ENCODE results near the gene SERP2.

The SERP2 gene

DNA sequence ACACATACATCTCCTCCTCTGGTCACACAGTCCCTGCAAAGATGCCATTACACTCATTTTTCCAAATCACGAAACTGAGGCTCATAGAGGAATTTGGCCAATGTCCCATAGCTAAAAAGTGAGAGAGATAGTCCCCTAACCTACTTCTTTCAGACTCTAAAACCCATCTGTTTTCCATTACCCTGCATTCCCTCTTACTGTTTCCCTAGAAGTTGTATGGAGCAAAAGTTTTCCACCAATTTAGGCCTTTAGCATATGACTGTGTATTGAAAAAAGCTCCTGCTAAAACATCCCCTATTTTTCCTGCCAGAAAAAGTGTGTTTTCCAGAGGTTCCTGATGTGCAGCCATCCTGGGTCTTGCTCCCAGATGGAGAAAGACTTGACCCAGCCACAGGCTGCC is 16.3 kb downstream of the SERP2 start:
- no peak for DNase-seq

DNA sequence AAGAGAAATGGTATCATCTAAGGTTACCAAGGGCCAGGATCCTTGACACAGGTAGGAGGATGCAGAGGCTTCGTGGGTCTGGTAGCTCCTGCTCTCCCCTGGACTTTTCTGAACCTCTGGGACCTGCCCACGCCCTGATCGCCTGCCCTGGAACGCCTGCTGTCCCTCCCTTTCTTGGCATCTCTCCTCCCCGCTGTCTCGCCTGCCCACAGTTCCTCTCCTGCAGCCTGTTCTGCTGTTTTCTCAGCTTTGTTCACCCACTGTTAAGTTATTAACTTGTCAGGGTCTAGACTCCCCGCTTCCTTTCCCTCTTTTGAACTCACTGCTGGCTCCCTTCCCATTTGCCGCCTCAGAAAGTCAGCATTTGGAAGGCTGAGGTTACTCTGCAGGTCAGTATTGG is 19.8 kb downstream of the SERP2 start:
- no peak for DNase-seq

DNA sequence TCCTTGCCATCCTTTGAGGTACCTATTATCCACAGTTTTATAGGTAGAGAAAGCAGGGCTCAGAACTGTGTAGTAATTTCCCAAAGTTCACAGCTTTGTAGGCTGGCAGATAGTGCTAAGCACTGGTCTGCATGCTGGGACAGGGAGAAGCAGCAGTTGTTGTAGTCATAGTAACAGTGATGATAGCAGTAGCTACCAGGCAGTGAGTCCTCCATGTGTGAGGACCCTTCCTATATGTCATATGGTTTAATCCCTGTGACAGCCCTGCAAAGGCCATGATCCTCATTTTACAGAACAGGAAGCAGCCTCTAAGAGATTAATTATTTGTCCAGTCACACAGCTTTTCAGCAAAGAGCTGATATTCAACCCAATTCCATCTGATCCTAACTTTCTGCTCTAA is 21.0 kb downstream of the SERP2 start:
- no peak for DNase-seq

DNA sequence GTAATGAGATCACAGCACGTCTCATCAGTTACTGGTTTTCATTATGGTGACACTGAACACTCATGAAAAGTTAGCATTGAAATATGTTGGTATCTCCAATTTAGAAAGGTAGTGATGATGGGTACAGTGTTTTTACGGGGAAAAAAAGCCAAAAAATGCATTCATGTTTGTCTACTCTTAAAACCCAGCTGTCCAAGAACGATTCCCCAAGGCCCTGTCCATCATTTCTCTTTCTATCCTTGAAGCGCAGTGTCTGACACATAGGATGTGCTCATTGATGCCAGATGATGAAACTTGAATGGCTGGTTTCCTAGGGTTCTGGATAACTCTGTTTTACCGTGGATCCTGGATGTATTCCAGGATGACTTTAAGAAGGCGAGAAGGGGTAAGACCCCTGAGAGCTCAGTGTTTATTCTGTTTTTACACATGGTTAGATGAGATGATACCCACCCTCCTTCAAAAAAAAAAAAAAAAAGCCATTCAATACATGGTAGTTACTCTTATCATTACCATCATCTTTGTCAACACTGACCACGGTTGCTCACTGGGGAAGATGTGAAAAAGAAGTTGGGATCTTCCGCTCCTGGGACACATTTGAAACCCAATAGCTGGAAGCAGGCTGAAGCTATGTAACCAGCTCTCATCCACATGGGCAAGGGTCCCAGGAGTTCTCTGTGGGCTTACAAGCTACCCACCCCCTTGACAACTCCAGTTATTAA is 22.5 kb downstream of the SERP2 start:
- no peak for DNase-seq

DNA sequence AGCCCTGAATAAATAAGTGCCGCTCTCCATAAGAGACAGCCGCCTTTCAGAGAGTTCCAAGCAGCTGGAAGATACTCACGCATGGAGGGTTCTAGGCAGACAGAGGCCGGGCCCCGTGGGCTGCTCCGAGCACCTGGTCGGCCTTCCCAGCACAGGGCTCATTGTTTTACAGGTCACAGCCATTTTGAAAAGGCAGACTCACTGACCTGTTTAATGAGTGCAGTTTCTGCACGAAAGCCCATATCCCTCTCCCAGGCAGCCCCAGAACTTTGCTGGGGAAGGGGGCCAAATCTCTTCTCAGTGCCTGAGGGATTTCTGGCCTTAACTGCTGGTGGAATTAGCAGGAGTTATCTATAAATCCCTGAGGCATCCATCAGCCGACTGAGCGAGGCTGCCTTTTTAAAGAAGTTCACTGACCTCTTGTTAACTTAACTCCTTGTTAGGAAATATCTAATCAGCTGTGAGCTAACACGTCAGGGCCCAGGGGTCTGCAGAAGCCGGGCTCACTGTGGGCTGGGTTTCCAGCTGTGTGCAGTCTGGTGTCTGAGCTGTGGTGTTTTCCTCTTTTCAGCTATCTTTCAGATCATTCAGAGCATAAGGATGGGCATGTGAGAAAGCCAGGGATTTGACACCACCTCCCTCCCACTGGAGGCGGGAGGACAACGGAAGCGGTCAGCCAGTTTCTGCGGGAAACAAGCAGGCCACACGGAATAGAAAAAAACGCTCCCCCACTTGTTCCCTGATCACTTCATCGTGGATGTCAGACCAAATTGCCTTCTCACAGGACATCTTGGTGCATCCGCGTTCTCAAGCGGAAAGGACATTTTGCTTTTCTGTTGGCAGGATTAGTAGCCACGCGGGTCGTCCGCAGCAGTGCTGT is 23.3 kb downstream of the SERP2 start:
- DNase-seq, result no peak

DNA sequence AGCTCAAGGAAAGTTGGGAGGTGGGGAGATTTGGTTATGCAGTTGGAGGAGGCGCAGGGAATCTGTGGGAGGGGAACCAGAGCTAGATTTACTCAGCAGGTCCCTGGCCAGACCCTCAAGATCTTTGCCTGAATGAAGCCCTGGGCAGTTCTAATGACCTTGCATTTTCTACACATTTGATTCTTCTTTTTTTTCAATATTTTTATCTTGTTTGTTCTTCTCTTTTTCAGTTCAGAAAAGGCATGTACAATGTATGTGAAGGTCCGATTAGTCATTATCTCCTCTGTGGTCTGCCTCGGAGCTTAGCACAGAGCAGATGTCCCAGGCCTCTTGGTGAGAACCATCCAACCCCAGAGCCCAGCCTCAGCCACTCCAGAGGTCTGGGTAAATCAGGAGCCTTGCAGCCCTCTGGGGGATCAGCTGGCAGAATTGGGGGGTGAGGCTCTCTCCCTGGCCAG is 24.2 kb downstream of the SERP2 start:
- no peak for DNase-seq

DNA sequence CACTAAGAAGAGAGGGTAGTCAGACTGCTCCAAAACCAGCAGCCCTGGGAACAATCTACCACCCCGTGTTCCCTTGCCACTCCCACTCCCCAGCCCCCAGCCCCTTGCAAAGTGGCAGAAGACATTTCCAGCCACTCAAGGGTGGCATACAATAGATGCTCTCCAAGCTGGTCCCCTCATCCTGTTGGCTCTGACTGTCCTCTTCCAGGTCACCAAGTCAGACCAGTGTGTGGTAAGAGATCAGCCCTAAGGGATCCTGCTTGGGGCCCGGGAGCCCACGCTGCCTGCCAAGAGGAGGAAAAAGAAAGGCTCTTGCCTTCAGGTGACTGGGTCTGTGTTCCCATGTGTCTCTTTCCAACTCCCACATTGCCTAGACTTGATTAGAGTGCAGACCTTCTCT is 25.0 kb downstream of the SERP2 start:
- DNase-seq, result no peak

DNA sequence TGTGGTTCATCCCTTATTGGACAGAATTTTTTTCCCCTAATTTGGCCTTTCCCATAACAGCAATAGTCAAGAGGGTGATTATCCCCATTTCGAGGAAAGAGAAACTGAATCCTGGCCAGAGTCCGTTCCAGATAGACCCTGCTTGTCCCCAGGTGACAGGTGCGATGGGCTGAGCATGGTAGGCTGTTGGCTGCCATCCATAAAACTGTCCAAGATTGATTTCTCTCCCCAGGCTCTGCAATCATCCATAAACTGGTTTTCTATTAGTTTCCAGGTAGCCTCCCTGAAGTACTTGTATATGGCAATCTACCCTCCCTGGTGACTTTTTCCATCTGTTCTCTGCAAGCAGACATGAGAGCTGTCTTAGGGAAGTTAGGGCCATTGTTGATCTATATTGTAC is 25.4 kb downstream of the SERP2 start:
- no peak for DNase-seq

DNA sequence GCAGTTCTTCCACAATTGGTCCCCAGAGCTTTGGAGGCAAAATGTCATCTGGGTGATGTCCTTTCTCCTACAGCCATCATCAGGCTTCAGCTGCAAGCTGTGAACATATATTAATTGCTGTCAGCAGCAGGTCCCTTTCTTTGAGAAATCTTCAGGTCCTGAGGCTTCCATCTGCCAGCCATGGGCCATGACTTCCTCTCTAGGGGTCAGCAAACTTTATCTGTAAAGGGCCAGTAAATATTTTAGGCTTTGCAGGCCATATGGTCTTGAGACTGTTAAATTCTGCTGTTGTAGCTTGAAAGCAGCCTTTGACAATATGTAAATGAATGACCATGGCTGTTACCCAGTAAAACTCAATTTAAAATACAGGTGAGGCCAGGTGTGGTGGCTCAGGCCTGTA is 27.1 kb downstream of the SERP2 start:
- no peak for DNase-seq

DNA sequence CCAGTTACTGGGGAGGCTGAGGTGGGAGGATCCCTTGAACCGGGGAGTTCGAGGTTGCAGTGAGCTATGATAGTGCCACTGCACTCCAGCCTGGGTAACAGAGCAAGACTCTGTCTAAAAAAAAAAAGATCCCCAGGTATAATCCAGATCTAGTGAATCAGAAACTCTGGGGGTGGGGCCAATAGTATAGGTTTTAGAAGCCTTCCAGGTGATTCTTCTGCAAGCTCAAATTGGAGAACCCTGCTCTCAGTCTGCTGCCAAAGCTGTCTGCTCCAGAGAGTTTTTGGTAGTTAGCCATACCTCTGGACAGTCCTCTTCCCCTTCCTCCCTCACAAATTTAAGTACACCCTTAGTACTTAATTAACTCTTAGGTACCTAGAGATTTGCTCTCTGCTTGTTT is 28.0 kb downstream of the SERP2 start:
- no peak for DNase-seq

DNA sequence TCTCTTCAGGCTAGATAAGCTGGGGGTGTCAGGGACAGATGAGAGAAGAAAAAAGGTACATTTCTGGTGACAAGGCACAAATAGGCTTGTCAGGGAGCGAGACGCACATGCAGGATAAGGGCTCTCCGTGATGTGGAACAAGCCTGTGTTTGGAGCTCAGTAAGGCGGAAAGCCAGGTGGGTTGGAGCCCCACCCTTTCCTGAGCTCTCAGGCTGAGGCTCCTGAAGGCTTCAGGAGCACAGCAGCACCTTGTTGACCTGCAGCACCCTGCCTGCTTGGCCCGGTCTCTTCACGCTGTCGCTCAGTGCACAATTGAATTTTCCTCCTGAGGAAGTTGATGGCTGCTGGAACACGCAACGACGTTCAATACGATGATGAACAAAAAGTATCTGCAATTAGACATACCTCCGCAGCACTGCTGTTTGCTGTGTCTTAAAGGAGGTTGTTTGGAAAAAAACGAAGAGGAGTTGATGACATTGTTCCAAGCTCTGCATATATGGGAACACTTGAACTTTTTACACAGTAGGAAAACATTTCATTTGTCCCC is 29.3 kb downstream of the SERP2 start:
- no peak for DNase-seq

DNA sequence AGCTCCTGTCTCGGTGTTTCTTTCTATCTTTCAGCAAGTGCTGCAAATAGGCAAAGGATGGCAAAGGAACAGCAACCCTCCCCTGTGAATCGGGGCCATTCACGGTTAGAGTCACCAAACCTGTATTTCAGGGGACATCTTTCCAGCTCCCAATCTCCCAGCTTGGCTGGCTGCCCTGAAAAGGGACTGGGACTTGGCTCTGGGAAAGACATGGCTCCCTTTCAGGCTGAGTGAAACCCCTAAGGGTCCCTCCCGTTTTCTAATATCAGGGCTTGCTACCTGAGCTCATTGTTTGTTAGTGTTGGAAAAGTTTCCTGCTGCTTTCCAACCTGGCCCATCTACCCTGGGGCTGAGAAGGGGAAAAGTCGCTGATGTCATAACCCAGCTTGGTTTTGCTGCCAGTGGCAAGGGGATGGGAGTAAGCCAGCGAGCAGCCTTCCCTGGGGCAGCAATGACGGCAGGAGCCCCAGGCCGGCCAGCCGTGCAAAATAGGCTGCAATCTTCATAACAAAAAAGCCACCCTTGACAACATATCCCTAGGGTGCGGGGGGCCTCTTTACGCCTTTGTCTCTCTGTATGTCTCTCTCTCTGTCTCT is 29.9 kb downstream of the SERP2 start:
- no peak for DNase-seq

DNA sequence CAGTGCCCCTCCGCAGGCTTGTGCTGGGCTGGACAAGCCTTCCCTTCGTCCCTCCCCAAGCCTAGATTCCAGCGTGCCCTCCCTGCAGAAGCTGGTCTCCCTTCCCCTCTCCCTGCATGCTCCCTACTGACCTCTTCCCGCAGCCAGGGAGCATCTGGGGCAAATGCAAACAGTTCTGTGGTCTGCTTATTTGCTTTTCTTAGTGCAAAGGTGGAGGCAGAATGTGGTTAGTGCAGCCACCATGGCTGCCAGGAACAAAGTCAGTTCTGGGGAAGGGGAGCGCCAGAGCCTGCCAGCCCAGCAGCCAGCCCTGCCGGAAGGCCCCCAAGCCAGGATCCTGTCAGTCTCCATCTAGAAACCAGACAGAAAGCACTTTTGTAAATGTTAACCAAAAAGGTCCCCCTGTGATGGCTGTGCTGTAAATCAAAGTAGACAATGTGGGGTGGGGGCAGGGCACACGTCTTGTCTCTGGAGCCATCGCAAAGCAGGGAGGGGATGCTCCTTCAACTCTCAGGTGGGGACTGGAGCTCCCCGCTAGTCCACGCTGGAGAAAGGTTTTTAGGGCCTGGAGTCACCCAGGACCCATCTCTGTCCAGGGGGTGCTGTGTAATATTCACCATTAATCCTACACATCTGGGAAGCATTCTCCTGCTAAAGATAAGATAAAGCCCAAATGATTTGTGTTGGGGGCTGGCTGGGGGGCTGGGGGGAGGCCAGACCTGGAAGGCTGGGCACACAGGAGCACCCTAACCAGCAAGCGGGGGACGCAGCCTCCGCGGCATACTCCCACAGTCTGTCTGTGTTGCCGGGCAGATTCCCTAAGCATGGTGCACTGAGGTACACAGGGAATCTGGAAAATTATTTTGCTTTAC is 30.9 kb downstream of the SERP2 start:
- DNase-seq, result no peak

DNA sequence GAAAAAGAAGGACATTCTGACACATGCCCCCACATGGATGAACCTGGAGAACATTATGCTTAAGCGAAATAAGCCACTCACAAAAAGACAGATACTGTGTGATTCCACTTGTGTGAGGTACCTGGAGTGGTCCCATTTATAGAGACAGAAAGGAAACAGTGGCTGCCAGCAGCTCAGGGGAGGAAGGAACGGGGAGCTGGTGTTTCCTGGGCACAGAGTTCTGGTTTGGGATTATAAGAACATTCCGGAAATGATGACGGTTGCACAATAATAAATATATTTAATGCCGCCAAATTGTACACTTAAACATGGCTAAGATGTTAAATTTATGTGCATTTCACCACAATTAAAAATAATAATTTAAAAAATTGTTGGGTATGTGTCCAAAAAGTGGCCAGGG is 33.0 kb downstream of the SERP2 start:
- DNase-seq, result no peak

DNA sequence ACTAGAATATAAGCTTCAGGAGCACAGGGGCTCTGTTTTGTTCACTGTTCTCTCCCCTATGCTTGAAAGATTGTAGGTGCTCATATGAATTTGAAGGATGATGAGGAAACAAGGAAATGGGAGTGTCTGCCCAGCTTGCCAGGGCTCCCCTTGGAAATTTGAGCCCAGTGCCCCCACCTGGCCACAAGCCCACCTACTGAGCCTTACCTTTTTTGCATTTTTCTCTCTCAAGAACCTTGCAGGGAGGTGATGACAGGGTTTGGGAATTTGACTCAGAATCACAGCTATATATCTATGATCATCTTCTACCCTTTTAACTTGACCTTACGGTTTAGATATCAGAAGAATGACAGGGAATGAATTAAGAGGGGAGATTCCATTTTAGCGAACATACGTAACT is 33.8 kb downstream of the SERP2 start:
- DNase-seq, result no peak

DNA sequence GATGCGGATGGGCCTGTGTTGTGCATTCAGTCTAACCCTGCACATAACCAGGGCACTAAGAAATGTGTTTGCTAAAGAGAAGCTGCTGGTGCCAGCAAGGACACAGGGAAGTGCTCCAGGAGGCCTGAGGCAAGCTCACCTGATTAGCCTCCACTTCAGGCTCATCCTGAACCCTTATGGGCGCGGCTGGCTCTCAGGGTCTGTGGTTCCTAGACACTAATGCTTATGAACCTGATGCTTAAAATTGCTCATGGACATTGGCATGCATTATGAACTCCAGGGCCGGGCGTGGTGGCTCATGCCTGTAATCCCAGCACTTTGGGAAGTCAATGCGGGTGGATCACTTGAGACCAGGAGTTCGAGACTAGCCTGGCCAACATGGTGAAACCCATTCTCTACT is 34.3 kb downstream of the SERP2 start:
- DNase-seq, result no peak

DNA sequence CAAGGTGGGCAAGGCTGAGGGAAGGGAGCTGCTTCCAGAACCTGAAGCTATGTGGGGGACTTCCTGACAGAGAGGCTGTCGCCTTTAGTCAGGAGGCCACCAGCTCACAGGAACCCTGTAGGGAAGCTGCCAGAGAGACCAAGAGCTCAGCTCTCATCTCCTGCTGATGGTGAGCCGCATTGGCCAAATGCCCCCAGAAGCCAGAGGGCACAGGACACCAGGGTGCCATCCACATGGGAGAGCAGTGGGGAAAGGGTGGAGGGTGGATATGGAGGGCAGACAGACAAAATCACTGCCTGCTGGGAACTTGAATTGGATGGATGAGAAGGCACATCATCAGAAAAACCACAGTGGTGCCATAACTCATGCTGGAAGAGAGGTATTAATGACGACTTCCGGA is 36.0 kb downstream of the SERP2 start:
- DNase-seq, result no peak

DNA sequence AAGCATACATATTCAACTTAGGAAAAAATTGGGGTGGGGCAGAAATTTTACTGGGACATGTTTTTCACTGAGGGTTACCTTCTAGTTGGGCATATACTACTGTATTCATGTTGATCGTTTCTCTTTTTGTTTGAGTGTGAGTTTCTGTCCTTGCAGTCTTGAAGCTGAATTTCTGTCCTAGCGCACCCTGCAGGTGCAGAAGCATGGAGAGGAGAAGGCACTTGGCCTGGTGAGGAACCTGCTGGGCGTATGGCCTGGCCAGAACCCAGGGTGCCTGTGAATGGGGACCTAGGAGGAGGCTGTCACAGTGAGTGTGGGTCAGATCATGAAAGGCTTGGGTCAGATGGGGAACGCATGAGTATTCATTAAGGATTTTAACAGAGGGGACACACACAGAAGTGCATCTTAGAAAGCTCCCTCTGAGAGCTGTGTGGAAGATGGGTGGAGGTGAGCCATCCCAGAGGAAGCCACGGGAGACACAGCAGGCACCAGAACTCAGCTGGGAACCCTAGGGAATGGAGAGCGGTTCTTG is 36.8 kb downstream of the SERP2 start:
- DNase-seq, result no peak

DNA sequence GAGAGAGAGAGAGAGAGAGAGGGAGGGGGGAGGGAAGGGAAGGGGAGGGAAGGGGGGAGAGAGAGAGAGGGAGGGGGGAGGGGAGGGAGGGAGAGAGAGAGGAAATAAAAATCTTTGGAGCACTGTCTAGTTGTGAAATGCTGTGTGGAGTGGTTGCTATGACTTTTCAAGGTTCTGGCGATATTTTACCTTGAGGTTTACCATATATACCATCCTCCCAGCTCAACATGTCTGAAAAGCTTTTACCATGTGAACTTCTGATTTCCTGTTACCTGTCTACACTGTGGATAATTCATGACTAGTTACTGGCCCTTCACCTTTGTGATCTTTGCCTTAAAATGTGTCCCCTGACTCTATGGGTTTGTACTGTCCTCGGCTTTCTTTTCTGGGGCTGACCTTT is 38.2 kb downstream of the SERP2 start:
- no peak for DNase-seq

DNA sequence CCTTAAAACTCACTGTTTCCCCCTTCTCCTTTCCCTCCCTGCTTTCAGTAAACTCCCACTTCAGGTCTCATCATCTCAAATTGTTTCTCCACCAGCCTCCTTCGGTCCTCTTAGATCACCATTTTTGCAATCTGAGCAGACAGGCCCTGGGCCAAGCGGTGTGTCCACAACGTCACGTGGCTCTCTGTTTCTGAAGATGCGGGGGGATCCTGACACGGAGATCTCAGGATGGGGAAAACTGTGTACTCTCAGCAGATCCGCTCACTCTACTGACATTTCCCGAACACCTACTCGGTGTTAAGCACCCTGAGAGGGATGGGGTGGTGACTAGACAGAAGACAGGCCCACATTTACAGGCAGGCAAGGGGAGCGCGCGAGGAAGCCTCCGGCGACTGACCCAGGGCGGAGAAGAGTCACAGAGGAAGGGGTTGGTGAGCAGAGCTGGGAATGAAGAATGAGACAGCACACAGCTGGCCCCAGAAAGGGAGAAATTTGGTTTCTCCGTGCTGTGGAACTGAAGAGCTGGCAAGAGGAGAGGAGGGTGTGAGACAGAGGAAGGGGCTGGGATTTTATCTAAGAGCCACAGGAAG is 38.8 kb downstream of the SERP2 start:
- no peak for DNase-seq

DNA sequence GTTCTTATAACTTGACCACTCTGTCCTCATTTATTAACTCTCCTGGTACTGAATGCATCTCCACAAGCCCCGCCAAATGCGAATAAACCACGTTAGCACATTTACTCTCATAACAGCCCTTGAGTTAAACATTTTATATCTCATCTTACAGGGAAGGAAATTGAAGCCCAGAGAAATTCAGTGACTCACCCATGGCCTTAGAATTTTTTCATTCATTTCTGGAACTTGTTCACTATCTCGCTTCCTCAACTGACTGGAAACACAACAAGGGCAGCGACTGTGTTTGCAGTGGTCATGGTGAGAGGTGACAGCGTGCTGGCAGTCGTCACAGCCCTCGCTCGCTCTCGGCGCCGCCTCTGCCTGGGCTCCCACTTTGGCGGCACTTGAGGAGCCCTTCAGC is 39.5 kb downstream of the SERP2 start:
- no peak for DNase-seq

DNA sequence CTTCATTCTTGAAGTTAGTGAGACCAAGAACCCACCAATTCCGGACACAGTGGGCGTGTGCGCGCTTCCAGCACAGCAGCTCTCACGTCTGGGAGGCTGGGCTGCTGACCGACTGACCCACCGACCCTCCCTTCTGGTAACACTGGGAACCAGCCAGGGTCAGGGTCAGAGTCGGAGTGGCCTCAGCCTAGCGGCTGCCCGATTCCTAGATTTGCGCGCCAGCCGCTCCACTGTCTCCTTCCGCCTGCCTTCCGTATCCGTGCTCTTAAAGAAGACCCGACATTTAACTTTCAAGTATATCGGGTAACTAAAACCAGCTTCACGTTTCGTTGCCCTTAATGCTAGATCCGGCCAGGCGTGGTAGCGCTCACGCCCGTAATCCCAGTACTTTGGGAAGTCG is 41.1 kb downstream of the SERP2 start:
- no peak for DNase-seq
